Uterus (tissue), 2 donors: Measurements from ENCODE around the gene CEND1.

Source experiments
- POLR2A ChIP-seq, 2 donors: fragments of 450-650 bp; IDR thresholded peaks; one replicate each; pipeline ENCODE4 v1.6.1; 2016; ENCODE audit warnings: antibody characterized with exemption in 2 of 2, mild to moderate bottlenecking in 1 of 2, moderate library complexity in 1 of 2
- TF ChIP-seq, protein P1 (sequence below), 4 experiments: fragments of 200-600 bp in 2 of 4; fragments of 450-650 bp in 2 of 4; sonication (generic) in 2 of 4; IDR thresholded peaks; one replicate each; pipeline ENCODE4 v1.5.1; 2016 to 2019; ENCODE audit warnings: antibody characterized with exemption in 4 of 4, mild to moderate bottlenecking in 2 of 4, moderate library complexity in 1 of 4

DNA sequence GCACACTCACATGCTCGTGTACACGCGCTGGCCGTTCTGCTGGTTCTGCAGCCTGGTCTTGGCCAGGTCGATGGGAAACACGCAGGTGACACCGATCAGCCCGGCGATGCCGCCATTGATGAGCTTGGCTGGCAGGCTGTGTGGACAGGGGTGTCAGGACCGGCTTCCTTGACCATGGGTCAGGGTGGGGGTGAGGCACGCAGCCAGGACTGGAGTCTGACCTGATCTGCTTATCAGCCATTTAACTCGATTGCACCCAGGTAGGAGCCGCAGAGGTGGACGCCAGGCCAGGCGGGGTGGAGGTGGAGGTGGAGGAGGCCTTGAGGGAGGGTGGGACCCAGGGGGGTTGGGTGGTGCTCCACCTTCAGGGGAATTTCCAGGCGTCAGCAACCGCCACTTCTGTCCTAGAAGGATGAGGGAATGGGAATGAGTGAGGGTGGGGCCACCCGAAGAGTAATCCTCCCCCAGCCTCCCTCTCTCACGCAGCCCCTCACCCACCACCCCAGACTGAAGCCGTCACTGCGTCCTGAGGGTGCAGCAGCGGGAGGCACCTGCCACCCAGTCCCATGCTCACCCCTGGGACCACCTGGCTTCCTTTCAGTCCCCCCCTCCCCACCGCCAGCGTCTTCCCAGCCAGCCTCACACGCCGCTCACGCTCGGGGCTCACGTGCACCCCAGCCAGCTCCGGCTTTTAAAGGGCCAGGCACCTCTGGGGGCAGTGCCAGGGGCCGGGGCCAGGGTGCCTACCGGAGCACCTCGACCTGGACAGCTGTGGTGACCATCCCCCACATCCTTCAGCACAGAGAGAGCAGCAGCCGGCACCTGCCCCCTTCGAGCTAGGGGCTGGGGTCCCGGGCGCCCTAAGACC lies 5.1 kb upstream of the CEND1 start:
- TF ChIP-seq POLR2A (IDR thresholded peaks at IDR 0.05) = no peak
- TF ChIP-seq, protein P1, sequence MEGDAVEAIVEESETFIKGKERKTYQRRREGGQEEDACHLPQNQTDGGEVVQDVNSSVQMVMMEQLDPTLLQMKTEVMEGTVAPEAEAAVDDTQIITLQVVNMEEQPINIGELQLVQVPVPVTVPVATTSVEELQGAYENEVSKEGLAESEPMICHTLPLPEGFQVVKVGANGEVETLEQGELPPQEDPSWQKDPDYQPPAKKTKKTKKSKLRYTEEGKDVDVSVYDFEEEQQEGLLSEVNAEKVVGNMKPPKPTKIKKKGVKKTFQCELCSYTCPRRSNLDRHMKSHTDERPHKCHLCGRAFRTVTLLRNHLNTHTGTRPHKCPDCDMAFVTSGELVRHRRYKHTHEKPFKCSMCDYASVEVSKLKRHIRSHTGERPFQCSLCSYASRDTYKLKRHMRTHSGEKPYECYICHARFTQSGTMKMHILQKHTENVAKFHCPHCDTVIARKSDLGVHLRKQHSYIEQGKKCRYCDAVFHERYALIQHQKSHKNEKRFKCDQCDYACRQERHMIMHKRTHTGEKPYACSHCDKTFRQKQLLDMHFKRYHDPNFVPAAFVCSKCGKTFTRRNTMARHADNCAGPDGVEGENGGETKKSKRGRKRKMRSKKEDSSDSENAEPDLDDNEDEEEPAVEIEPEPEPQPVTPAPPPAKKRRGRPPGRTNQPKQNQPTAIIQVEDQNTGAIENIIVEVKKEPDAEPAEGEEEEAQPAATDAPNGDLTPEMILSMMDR (IDR thresholded peaks at IDR 0.05) = no peak
